ENCODE measurements around the gene QRICH1. TPM values are rescaled to one million over a fixed set of nuclear protein-coding genes. Genes with fewer than 3 reads are reported as not detected.

QRICH1 gene
- total and polyA plus RNA-seq, 2 of the 13 experiments (the other 11 are each of a cell fraction or from before 2014, with no cell fraction given): 52.6 to 102 TPM

- TF ChIP-seq BATF2 (CRISPR knock-in tag; IDR thresholded peaks at IDR 0.05): no peak
- TF ChIP-seq ZNF33B (CRISPR knock-in tag; IDR thresholded peaks at IDR 0.05): 0 out of 2 replicates have a peak, but pooled peaks have one; percentile 64
- TF ChIP-seq ZNF747 (CRISPR knock-in tag; IDR thresholded peaks at IDR 0.05; ENCODE audit: borderline replicate concordance): peak; percentile 70; the same call in 1 of the 2 replicates
- 0 out of 2 replicates have a peak, but pooled peaks have one; percentile 48 for TF ChIP-seq LBX2 (CRISPR knock-in tag; IDR thresholded peaks at IDR 0.05; ENCODE audit: borderline replicate concordance)
- no peak for TF ChIP-seq SNAPC2 (CRISPR knock-in tag; IDR thresholded peaks at IDR 0.05)
- TF ChIP-seq BCLAF1 (IDR thresholded peaks at IDR 0.05): no peak
- 0 out of 2 replicates have a peak, but pooled peaks have one; percentile 30 for TF ChIP-seq ZNF776 (CRISPR knock-in tag; IDR thresholded peaks at IDR 0.05)
- 0 out of 2 replicates have a peak, but pooled peaks have one; percentile 19 for TF ChIP-seq PRDM15 (CRISPR knock-in tag; IDR thresholded peaks at IDR 0.05)
- no peak for TF ChIP-seq CBFB (CRISPR knock-in tag; IDR thresholded peaks at IDR 0.05)
- TF ChIP-seq ZSCAN20 (CRISPR knock-in tag; IDR thresholded peaks at IDR 0.05; ENCODE audit: borderline replicate concordance): no peak
- no peak for TF ChIP-seq GFI1 (CRISPR knock-in tag; IDR thresholded peaks at IDR 0.05; ENCODE audit: borderline replicate concordance)
- peak; percentile 98 for TF ChIP-seq ZFX (CRISPR knock-in tag; IDR thresholded peaks at IDR 0.05; ENCODE audit: low read depth)
- TF ChIP-seq NFRKB (IDR thresholded peaks at IDR 0.05): no peak
- peak; percentile 76; the same call in 1 of the 2 replicates for TF ChIP-seq ZNF160 (CRISPR knock-in tag; IDR thresholded peaks at IDR 0.05)
- TF ChIP-seq BCL6 (CRISPR knock-in tag; IDR thresholded peaks at IDR 0.05): peak; percentile 19; the same call in 1 of the 2 replicates
- TF ChIP-seq ZSCAN31 (CRISPR knock-in tag; IDR thresholded peaks at IDR 0.05; ENCODE audit: low read depth): peak; percentile 61; the same call in 1 of the 2 replicates
- 0 out of 4 replicates have a peak, but pooled peaks of 1 of the 2 experiments have one; percentile 12 for TF ChIP-seq ATF4 (CRISPR knock-in tag; IDR thresholded peaks at IDR 0.05)
- TF ChIP-seq ZFP82 (CRISPR knock-in tag; IDR thresholded peaks at IDR 0.05; ENCODE audit: borderline replicate concordance): 0 out of 2 replicates have a peak, but pooled peaks have one; percentile 65
- TF ChIP-seq ZMAT5 (CRISPR knock-in tag; IDR thresholded peaks at IDR 0.05; ENCODE audit: borderline replicate concordance, low read depth): no peak
These were observed 10.8 kb upstream of the QRICH1 start, which contains the start of gene QARS1 (continued) for GRCh38 chr3:49104427-49105291.

All from HepG2 (cell line).